Activated B cell treated with CpG ODN at 0.5 μM for 24 hours (primary cell): Measurements from ENCODE around the gene CFAP73. TPM values are rescaled to one million over a fixed set of nuclear protein-coding genes. Genes with fewer than 3 reads are reported as not detected.

ENCODE experiments used
- ATAC-seq: fragments of 200-7000 bp; cut with Tn5 transposase; one replicate; pipeline ENCODE4 v1.10.0; 2021; ENCODE audit warnings: low read depth, mild to moderate bottlenecking, moderate library complexity
- CTCF ChIA-PET: fragments of 350-600 bp; sonication (Branson Sonifier 250); formaldehyde crosslinking; loops from one replicate; lab custom pipeline; 2021; ENCODE audit warnings: antibody characterized with exemption; lab: Charles Lee
- POLR2A ChIA-PET: fragments of 350-600 bp; sonication (Branson Sonifier 250); formaldehyde crosslinking; loops from one replicate; lab custom pipeline; 2021; ENCODE audit warnings: antibody characterized with exemption; lab: Charles Lee
- DNase-seq: peaks from one replicate; pipeline ENCODE4 v3.0.0; 2022
- H3K27ac Mint-ChIP-seq: one replicate; pipeline ENCODE4 v1.8.0; 2020; ENCODE audit warnings: mixed read lengths
- H3K27me3 Mint-ChIP-seq: one replicate; pipeline ENCODE4 v1.8.0; 2021; ENCODE audit warnings: mixed read lengths
- H3K36me3 Mint-ChIP-seq: one replicate; pipeline ENCODE4 v1.8.0; 2021; ENCODE audit warnings: low read depth, mixed read lengths
- H3K4me1 Mint-ChIP-seq: one replicate; pipeline ENCODE4 v1.8.0; 2021; ENCODE audit warnings: mixed read lengths
- H3K4me3 Mint-ChIP-seq: one replicate; pipeline ENCODE4 v1.8.0; 2020; ENCODE audit warnings: mild to moderate bottlenecking, mixed read lengths
- H3K9me3 Mint-ChIP-seq: one replicate; pipeline ENCODE4 v1.8.0; 2020; ENCODE audit warnings: mixed read lengths
- CTCF ChIP-seq: fragments of 200-600 bp; IDR thresholded peaks from one replicate; pipeline ENCODE4 v1.8.0; 2022; ENCODE audit warnings: antibody characterized with exemption, mild to moderate bottlenecking
- intact Hi-C: fragments of 100-400 bp; cut with micrococcal nuclease; formaldehyde crosslinking; loops from one replicate; pipeline ENCODE4 v1.15.1; 2024
- total RNA-seq: library from RNA; stranded (reverse); gene quantifications from 2 replicates; pipeline ENCODE4 v1.2.3, GENCODE V29; 2022

CFAP73 gene
- total RNA-seq, 1 donor from 2014 or later = 1.1 TPM

GRCh38 chr12:113167868-113168267 is 18.3 kb downstream of the CFAP73 start:
- H3K27me3 Mint-ChIP-seq = no peaks in the 10 kb centered on the region
- intact Hi-C loops = no loop called here
- H3K4me1 Mint-ChIP-seq = peaks cover 20% of the 10 kb centered on the region
- H3K4me3 Mint-ChIP-seq = no peak overlapping the region
- H3K9me3 Mint-ChIP-seq = no peaks in the 10 kb centered on the region
- no peak for TF ChIP-seq CTCF
- H3K27ac Mint-ChIP-seq = no peak overlapping the region
- DNase-seq (no peak), ATAC-seq (no peak)
- ChIA-PET CTCF (no interaction called here), POLR2A (no interaction called here)
- peaks cover 92% of the 10 kb centered on the region for H3K36me3 Mint-ChIP-seq

GRCh38 chr12:113169697-113170096 is 20.2 kb downstream of the CFAP73 start:
- no peak overlapping the region for H3K27ac Mint-ChIP-seq
- peaks cover 88% of the 10 kb centered on the region for H3K36me3 Mint-ChIP-seq
- TF ChIP-seq CTCF = no peak
- intact Hi-C loops = no loop called here
- no peaks in the 10 kb centered on the region for H3K9me3 Mint-ChIP-seq
- DNase-seq = no peak
- no peak for ATAC-seq
- H3K27me3 Mint-ChIP-seq = no peaks in the 10 kb centered on the region
- no peak overlapping the region for H3K4me3 Mint-ChIP-seq
- ChIA-PET CTCF (no interaction called here), POLR2A (no interaction called here)
- peaks cover 32% of the 10 kb centered on the region for H3K4me1 Mint-ChIP-seq

GRCh38 chr12:113170457-113170856 is 20.9 kb downstream of the CFAP73 start:
- H3K36me3 Mint-ChIP-seq = peaks cover 85% of the 10 kb centered on the region
- no peak for TF ChIP-seq CTCF
- DNase-seq (no peak), ATAC-seq (no peak)
- ChIA-PET POLR2A (interaction anchor here (0.8 to 2.2 kb wide), 3 partner anchors 14 to 122 kb away, joined by 3 to 8 read pairs (median 4); partner anchors contain the start of gene RASAL1), CTCF (interaction anchor here (1.1 kb wide), 1 partner anchor 122 kb away, joined by 3 read pairs; no protein-coding TSS in a partner anchor)
- no peak overlapping the region for H3K4me3 Mint-ChIP-seq
- intact Hi-C loops = no loop called here
- peak overlapping the region; percentile 32 for H3K27ac Mint-ChIP-seq
- H3K4me1 Mint-ChIP-seq = peaks cover 32% of the 10 kb centered on the region
- H3K27me3 Mint-ChIP-seq = no peaks in the 10 kb centered on the region
- H3K9me3 Mint-ChIP-seq = no peaks in the 10 kb centered on the region

GRCh38 chr12:113170926-113171325 is 21.4 kb downstream of the CFAP73 start:
- H3K9me3 Mint-ChIP-seq = no peaks in the 10 kb centered on the region
- H3K27me3 Mint-ChIP-seq = no peaks in the 10 kb centered on the region
- DNase-seq (no peak), ATAC-seq (no peak)
- peaks cover 32% of the 10 kb centered on the region for H3K4me1 Mint-ChIP-seq
- intact Hi-C loops = no loop called here
- H3K4me3 Mint-ChIP-seq = no peak overlapping the region
- peaks cover 85% of the 10 kb centered on the region for H3K36me3 Mint-ChIP-seq
- no peak for TF ChIP-seq CTCF
- POLR2A ChIA-PET = interaction anchor here (0.7 to 2.2 kb wide), 6 partner anchors 13 to 122 kb away, joined by 3 to 8 read pairs (median 4); partner anchors contain the start of gene RASAL1
- peak overlapping the region; percentile 41 for H3K27ac Mint-ChIP-seq
- CTCF ChIA-PET = interaction anchor here (1.1 to 2.5 kb wide), 2 partner anchors 17 to 122 kb away, joined by 3 to 9 read pairs; no protein-coding TSS in a partner anchor

- POLR2A ChIA-PET = interaction anchor here (0.7 to 2.2 kb wide), 5 partner anchors 13 to 123 kb away, joined by 3 to 8 read pairs (median 4); no protein-coding TSS in a partner anchor
Measured at GRCh38 chr12:113171543-113171942, 22.0 kb downstream of the CFAP73 start.

More at GRCh38 chr12:113171543-113171942, 22.0 kb downstream of the CFAP73 start:
- H3K4me3 Mint-ChIP-seq = no peak overlapping the region
- intact Hi-C loops = no loop called here
- H3K36me3 Mint-ChIP-seq = peaks cover 85% of the 10 kb centered on the region
- H3K4me1 Mint-ChIP-seq = peaks cover 32% of the 10 kb centered on the region
- no peaks in the 10 kb centered on the region for H3K27me3 Mint-ChIP-seq
- no peaks in the 10 kb centered on the region for H3K9me3 Mint-ChIP-seq
- ATAC-seq = no peak
- DNase-seq = no peak
- TF ChIP-seq CTCF = no peak
- CTCF ChIA-PET = interaction anchor here (2.5 kb wide), 1 partner anchor 18 kb away, joined by 9 read pairs; no protein-coding TSS in a partner anchor
- H3K27ac Mint-ChIP-seq = peak overlapping the region; percentile 41
